ENCODE data around the gene FBXO38.

- TF ChIP-seq AFF4 (CRISPR knock-in tag; IDR thresholded peaks at IDR 0.05; ENCODE audit: borderline replicate concordance): no peak
- TF ChIP-seq JUN (CRISPR knock-in tag; IDR thresholded peaks at IDR 0.05): no peak
- TF ChIP-seq SP1 (CRISPR knock-in tag; conservative IDR thresholded peaks at IDR 0.05): no peak
- no peak for TF ChIP-seq CTCF (IDR thresholded peaks at IDR 0.05)
- no peak for TF ChIP-seq PRDM15 (CRISPR knock-in tag; IDR thresholded peaks at IDR 0.05)
- no peak for TF ChIP-seq RELA (CRISPR knock-in tag; IDR thresholded peaks at IDR 0.05; ENCODE audit: borderline replicate concordance)
- TF ChIP-seq PREB (CRISPR knock-in tag; IDR thresholded peaks at IDR 0.05; ENCODE audit: borderline replicate concordance): no peak
These were observed 59.5 kb downstream of the FBXO38 start for GRCh38 chr5:148443241-148443640.
